22Rv1 (cell line): Measurements from ENCODE around the gene GABBR2.

Source experiments
- H3K27ac ChIP-seq: fragments of 450-650 bp; 2 replicates; pipeline ENCODE4 v1.5.1; 2017
- ZFX ChIP-seq: fragments of 450-650 bp; IDR thresholded peaks from 2 replicates; pipeline ENCODE4 v1.6.1; 2017; ENCODE audit warnings: antibody characterized with exemption, borderline replicate concordance
- TF ChIP-seq, protein P1 (sequence below): fragments of 450-650 bp; IDR thresholded peaks from 2 replicates; pipeline ENCODE4 v1.5.1; 2017; ENCODE audit warnings: mild to moderate bottlenecking

GABBR2 gene

DNA sequence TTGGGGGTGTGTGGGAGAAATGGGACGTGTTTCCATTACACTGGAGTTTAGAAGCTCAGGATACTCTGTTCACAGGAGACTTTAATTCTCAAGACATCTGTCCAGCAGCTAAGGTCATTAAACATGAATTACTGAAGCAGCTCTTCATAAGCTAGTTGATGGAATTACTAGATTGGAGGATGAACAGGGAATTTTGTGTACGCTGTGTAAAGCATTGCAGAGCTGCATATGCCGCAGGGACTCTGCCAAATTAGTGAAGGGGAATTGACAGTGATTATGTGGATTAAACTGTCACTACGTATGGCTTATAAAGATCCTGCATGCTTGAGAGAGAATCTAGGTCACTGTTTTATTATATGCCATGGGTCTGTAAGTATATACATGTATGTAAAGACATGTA is 275.8 kb downstream of the GABBR2 start:
- H3K27ac ChIP-seq: no peak overlapping the region
- no peak for TF ChIP-seq ZFX
- TF ChIP-seq, protein P1, sequence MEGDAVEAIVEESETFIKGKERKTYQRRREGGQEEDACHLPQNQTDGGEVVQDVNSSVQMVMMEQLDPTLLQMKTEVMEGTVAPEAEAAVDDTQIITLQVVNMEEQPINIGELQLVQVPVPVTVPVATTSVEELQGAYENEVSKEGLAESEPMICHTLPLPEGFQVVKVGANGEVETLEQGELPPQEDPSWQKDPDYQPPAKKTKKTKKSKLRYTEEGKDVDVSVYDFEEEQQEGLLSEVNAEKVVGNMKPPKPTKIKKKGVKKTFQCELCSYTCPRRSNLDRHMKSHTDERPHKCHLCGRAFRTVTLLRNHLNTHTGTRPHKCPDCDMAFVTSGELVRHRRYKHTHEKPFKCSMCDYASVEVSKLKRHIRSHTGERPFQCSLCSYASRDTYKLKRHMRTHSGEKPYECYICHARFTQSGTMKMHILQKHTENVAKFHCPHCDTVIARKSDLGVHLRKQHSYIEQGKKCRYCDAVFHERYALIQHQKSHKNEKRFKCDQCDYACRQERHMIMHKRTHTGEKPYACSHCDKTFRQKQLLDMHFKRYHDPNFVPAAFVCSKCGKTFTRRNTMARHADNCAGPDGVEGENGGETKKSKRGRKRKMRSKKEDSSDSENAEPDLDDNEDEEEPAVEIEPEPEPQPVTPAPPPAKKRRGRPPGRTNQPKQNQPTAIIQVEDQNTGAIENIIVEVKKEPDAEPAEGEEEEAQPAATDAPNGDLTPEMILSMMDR: no peak

DNA sequence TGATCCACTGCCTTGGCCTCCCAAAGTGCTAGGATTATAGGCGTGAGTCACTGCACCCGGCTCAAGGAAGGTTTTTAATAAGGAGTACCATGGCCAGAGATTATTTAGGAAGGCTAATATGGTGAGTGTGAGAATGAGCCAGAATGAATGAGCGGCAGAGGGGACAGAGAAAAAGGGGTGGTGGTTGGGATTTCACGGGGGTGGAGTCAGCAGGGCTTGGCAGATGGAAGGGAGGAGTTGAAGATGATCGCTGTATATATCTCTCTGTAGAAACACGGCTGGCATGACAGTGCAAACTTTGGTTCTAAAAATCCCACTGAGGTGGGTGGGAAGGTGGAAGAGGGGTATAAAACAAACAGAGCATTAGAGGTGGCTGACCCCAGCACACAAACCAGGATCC is 276.6 kb downstream of the GABBR2 start:
- no peak overlapping the region for H3K27ac ChIP-seq
- no peak for TF ChIP-seq ZFX
- TF ChIP-seq, protein P1: no peak

DNA sequence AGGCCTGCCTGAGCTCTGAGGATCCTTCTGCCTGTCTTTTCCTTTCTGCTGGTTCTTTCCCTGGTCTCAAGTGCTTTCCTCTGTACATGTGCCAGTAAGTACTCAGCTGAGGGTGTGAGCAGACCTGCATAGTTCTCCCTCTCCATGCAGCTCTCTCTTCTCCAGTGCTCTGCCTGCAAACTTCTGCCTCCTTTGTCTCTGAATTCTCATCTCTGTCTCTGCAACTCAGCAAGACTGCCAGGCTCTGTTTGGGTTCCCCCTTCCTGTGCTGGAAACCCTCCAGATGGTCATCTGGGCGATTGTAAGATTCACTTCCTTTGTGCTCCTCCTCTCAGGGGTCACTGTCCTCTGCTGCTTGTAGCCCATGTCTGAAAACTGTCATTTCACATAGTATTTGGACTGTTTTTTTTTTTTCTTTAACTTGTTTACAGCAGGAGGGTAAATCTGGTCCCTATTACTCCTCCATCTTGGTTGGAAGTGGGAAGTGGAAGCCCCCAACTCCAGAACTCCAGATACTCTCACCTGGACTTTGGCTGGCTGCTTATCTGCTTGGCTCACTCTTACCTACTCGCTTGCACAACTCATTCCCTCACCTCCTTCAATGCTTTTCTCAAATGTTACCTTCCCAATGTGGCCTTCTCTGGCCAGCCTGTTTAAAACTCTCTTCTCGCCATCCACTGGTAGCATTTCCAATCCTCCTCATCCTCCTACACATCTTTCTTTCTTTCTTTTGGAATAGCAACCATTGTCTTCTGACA is 278.0 kb downstream of the GABBR2 start:
- no peak for TF ChIP-seq ZFX
- TF ChIP-seq, protein P1: no peak
- no peak overlapping the region for H3K27ac ChIP-seq

DNA sequence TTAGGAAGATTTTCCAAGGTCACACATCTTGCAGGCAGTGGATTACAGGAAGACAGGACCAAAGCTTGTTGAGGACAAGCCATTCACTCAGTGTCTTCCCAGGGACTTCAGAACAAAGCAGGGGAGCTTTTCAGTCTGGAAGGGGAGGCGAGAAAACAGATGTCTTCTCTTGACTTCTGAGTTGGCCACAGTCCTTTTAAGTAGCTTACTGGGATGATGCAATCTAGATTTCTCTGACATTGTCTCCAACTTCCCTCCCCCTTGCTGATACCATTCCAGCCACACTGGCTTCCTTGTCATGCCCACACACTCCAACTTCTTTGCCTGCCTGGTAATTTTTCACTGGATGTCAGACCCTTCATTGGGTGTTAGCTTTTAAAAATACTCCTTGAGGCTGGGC is 279.1 kb downstream of the GABBR2 start:
- TF ChIP-seq ZFX: no peak
- TF ChIP-seq, protein P1: no peak
- H3K27ac ChIP-seq: no peak overlapping the region

DNA sequence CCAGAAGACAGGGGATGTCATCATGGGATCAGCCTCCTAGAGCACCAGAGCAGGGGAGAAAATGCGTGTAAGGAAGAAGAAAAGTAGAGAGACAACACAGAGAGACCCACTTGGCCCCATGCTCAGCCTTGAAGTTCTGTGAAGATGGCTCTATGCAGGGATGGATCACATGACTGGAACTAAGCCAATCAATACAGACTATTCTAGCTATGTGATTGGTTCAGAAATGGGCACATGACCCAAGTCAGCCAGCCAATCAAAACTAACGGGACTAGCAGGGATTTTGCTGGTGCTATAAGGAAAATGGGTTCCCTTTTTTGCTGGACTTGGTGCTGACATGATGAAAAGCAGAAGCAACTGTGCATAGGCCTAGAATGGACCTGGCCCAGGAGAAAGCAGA is 280.3 kb downstream of the GABBR2 start:
- H3K27ac ChIP-seq: no peak overlapping the region
- TF ChIP-seq, protein P1: no peak
- TF ChIP-seq ZFX: no peak

DNA sequence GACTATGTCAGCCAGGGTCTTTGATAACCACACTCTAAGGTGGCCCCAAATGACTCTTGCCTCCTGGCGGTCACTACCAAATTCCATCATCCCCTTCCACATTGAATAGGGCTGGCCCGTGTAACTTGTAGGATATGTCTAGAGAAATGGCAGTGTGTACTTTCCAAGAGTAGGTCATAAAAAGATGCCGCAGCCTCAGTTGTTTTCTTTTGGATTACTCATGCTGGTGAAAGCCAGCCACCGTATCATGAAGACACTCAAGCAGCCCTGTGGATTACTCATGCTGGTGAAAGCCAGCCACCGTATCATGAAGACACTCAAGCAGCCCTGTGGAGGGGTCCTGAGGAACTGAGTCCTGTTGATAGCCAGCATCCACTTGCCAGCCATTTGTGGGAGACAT is 281.2 kb downstream of the GABBR2 start:
- H3K27ac ChIP-seq: no peak overlapping the region
- TF ChIP-seq, protein P1: no peak

DNA sequence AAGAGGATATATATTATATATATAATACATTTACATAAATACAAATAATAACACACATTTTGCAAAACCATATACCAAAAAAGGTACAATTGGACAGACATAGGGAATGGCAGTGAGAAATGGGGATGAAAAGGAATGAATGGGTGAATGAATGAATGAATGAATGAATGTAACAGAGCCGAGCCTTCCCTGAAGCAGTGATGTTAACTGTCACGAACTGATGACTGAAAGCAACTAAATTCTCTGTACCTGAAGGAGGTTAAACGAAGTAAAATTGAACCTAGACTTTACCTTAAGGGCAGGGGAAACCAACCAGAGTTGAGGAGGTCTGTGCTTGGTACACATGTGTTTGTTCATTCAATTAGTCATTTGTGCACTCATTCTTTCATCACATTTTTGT is 283.7 kb downstream of the GABBR2 start:
- TF ChIP-seq, protein P1: no peak
- no peak for TF ChIP-seq ZFX

More for the DNA sequence above, 283.7 kb downstream of the GABBR2 start:
- no peak overlapping the region for H3K27ac ChIP-seq
